Loucy (cell line): Measurements from ENCODE around the gene ZNF354B.

Experiments
- H2AFZ ChIP-seq: fragments of 200-600 bp; sonication (generic); 2 replicates; pipeline ENCODE4 v1.6.0; 2016; ENCODE audit warnings: antibody characterized with exemption, mild to moderate bottlenecking, low read length, moderate library complexity
- H3F3A ChIP-seq: fragments of 200-600 bp; 2 replicates; pipeline ENCODE4 v1.6.0; 2016; ENCODE audit warnings: antibody characterized with exemption, low read depth, mild to moderate bottlenecking
- H3K27me3 ChIP-seq: fragments of 200-600 bp; sonication (generic); 2 replicates; pipeline ENCODE4 v1.6.1; 2014; ENCODE audit warnings: low read length, mild to moderate bottlenecking; ENCODE audit not compliant: insufficient read depth, poor library complexity, severe bottlenecking
- H3K36me3 ChIP-seq: fragments of 200-600 bp; sonication (generic); 2 replicates; pipeline ENCODE4 v1.6.1; 2016; ENCODE audit warnings: low read length; ENCODE audit not compliant: insufficient read depth
- H3K4me1 ChIP-seq: fragments of 200-600 bp; sonication (generic); 2 replicates; pipeline ENCODE4 v1.5.1; 2014; ENCODE audit warnings: low read length, mild to moderate bottlenecking; ENCODE audit not compliant: insufficient read depth, poor library complexity, severe bottlenecking
- H3K4me2 ChIP-seq: fragments of 200-600 bp; sonication (generic); 2 replicates; pipeline ENCODE4 v1.6.0; 2014; ENCODE audit warnings: antibody characterized with exemption, low read length, low read depth, mild to moderate bottlenecking; ENCODE audit not compliant: poor library complexity, severe bottlenecking
- H3K4me3 ChIP-seq: fragments of 200-600 bp; sonication (generic); 2 replicates; pipeline ENCODE4 v1.5.1; 2014; ENCODE audit warnings: low read length, mild to moderate bottlenecking, mixed read lengths; ENCODE audit not compliant: poor library complexity, severe bottlenecking
- H3K79me2 ChIP-seq: fragments of 200-600 bp; sonication (generic); 2 replicates; pipeline ENCODE4 v1.6.1; 2014; ENCODE audit warnings: low read length; ENCODE audit not compliant: insufficient read depth
- H3K9ac ChIP-seq: fragments of 200-600 bp; sonication (generic); 2 replicates; pipeline ENCODE4 v1.6.0; 2014; ENCODE audit warnings: mild to moderate bottlenecking, low read depth, low read length, moderate library complexity; ENCODE audit not compliant: poor library complexity, severe bottlenecking
- H3K9me2 ChIP-seq: fragments of 200-600 bp; sonication (generic); replicated peaks from 2 replicates; pipeline ENCODE4 v1.6.1; 2016; ENCODE audit warnings: low read depth, low read length, mixed read lengths
- H3K9me3 ChIP-seq: fragments of 200-600 bp; sonication (generic); 2 replicates; pipeline ENCODE4 v1.6.1; 2014; ENCODE audit warnings: mild to moderate bottlenecking, antibody characterized with exemption, low read length, low read depth; ENCODE audit not compliant: insufficient read depth
- H4K20me1 ChIP-seq: fragments of 200-600 bp; sonication (generic); 2 replicates; pipeline ENCODE4 v1.6.0; 2014; ENCODE audit warnings: antibody characterized with exemption, low read length, mild to moderate bottlenecking; ENCODE audit not compliant: insufficient read depth, poor library complexity, severe bottlenecking
- EZH2phosphoT487 ChIP-seq: fragments of 200-600 bp; IDR thresholded peaks from 2 replicates; pipeline ENCODE4 v1.6.1; 2018; ENCODE audit warnings: antibody characterized with exemption, mild to moderate bottlenecking, moderate library complexity, borderline replicate concordance
- TF ChIP-seq, protein P1 (sequence below): fragments of 200-600 bp; sonication (generic); conservative IDR thresholded peaks from 2 replicates; pipeline ENCODE4 v1.5.1; 2014; ENCODE audit warnings: mild to moderate bottlenecking, antibody characterized with exemption, low read length

The ZNF354B gene

DNA sequence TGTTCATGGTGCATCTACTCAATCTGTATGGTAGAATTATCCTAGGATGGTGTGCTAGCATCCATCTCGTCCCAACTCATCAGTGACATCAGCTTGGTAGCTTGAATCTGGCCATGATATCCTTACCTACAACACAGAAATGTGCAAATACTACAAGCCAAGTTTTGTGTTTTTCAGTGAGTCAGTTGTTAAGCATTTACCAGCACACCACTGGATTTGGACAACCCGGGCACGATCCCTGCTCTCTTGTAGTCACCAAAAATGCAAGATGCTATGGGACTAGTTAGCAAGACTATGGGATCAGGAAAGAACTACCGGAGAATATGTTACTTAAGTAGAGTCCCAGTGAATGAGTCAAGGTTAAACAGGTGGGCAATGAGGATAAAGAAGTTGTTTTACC, 32.1 kb upstream of the ZNF354B start:
- H3K4me3 ChIP-seq, result no peak overlapping the region
- TF ChIP-seq EZH2phosphoT487, result no peak
- TF ChIP-seq, protein P1, sequence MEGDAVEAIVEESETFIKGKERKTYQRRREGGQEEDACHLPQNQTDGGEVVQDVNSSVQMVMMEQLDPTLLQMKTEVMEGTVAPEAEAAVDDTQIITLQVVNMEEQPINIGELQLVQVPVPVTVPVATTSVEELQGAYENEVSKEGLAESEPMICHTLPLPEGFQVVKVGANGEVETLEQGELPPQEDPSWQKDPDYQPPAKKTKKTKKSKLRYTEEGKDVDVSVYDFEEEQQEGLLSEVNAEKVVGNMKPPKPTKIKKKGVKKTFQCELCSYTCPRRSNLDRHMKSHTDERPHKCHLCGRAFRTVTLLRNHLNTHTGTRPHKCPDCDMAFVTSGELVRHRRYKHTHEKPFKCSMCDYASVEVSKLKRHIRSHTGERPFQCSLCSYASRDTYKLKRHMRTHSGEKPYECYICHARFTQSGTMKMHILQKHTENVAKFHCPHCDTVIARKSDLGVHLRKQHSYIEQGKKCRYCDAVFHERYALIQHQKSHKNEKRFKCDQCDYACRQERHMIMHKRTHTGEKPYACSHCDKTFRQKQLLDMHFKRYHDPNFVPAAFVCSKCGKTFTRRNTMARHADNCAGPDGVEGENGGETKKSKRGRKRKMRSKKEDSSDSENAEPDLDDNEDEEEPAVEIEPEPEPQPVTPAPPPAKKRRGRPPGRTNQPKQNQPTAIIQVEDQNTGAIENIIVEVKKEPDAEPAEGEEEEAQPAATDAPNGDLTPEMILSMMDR, result no peak
- no peak overlapping the region for H3K9ac ChIP-seq
- H3K9me3 ChIP-seq, result no peaks in the 10 kb centered on the region
- no peaks in the 10 kb centered on the region for H3K9me2 ChIP-seq
- H2AFZ ChIP-seq, result no peak overlapping the region
- H3K36me3 ChIP-seq, result no peaks in the 10 kb centered on the region
- no peaks in the 10 kb centered on the region for H3F3A ChIP-seq
- no peaks in the 10 kb centered on the region for H4K20me1 ChIP-seq
- no peaks in the 10 kb centered on the region for H3K27me3 ChIP-seq
- no peak overlapping the region for H3K4me2 ChIP-seq
- no peaks in the 10 kb centered on the region for H3K79me2 ChIP-seq
- H3K4me1 ChIP-seq, result no peaks in the 10 kb centered on the region

DNA sequence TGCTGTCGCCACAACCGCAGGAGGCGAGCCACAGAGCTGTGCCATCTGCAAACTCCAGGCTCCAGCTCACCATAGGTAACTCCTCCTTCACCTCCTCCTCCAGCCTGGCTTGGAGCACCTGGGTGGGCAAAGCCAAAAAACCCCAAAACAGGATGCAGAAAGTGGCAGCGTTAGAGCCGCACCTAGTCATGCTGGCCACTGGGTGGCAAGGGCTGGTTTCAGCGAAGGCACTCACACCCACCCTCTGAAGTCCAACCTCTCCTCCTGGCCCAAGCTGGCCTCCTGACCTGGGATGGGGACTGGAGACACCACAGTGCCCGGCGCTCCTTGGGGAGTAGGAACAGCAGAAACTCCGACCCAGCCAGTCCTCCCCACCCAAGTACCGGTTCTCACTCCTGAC, 28.7 kb upstream of the ZNF354B start:
- Histone ChIP-seq H3F3A (no peaks in the 10 kb centered on the region), H3K4me3 (no peak overlapping the region), H4K20me1 (no peaks in the 10 kb centered on the region), H3K27me3 (no peaks in the 10 kb centered on the region), H3K4me2 (no peak overlapping the region), H3K79me2 (no peaks in the 10 kb centered on the region), H3K9me3 (no peaks in the 10 kb centered on the region), H3K36me3 (no peaks in the 10 kb centered on the region), H3K9ac (no peak overlapping the region), H2AFZ (no peak overlapping the region), H3K9me2 (no peaks in the 10 kb centered on the region), H3K4me1 (no peaks in the 10 kb centered on the region)
- TF ChIP-seq, protein P1, result no peak
- no peak for TF ChIP-seq EZH2phosphoT487

DNA sequence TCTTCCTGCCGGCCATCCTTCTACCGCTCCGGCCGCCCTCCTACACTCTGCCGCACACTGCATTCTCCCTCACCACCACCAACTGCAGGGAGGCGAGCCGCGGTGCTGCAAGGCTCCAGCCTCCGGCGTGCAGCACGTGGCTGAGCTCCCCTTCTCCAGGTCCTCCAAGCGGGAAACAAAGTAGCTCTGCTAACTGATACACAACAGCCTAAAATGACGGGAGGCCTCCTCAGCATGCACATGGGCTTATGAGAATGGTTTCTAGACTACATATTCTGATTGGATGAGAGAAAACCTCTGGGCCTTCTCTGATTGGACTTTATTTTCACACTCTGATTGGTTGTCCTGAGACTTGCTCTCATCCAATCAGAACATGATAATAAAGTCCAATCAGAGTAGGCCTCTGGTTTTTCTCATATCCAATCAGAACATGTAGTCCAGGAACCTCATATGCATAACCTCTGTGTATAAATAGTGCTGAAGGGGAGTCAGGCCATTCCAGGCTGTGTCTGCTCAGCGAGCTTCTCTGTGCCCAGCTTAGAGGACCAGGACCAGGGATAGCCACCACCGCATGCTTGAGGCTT, 27.0 kb upstream of the ZNF354B start:
- Histone ChIP-seq H3K27me3 (no peaks in the 10 kb centered on the region), H3K4me2 (no peak overlapping the region), H3K36me3 (no peaks in the 10 kb centered on the region), H3K9ac (no peak overlapping the region), H4K20me1 (no peaks in the 10 kb centered on the region), H3K4me3 (no peak overlapping the region), H3K9me3 (no peaks in the 10 kb centered on the region), H3K9me2 (no peaks in the 10 kb centered on the region), H3K79me2 (no peaks in the 10 kb centered on the region), H3F3A (no peaks in the 10 kb centered on the region), H3K4me1 (no peaks in the 10 kb centered on the region), H2AFZ (no peak overlapping the region)
- TF ChIP-seq, protein P1, result no peak
- TF ChIP-seq EZH2phosphoT487, result no peak
